Measurements from ENCODE around the gene TSPEAR.
A peak's percentile ranks its signal among the peaks of the same experiment; 100 is the strongest.

TSPEAR gene

GRCh38 chr21:44456915-44457736 lies 254.2 kb downstream of the TSPEAR start:
- no peak for ATAC-seq

GRCh38 chr21:44456214-44456914 lies 255.0 kb downstream of the TSPEAR start:
- ATAC-seq: no peak

DNA sequence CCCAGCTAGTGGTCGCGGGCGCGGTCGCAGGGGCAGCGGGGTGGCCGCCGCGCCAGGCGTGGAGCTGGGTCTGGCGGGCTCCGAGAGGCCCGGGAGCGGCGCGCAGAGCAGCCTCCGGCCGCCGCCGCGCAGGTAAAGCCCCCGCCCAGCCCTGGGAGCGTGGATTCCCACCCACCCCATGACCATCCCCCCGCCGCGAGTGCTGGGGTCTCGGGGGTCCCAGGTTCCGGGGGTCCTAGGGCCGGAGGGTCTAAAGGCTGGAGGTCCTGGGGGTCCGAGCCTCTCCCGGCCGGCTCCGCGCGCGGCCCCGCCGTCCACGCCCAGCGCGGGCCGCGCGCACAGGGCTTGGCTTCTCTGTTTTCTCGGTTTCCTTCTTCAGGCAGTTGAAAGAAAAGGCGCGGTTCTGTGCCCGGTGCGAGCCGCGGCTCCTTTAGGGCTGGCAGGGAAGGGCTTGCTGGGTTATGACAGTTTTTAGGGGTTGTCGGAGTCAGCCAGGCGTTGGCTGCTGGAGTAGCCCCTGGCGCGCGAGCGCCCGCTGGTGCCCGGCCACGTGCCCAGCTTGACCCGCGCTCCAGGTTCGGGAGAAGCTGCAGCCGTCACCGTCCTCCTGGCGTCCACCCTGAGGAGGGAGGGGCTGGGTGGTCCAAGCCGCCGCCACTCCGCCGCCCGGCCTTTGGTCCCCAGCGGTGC lies 255.7 kb downstream of the TSPEAR start:
- peak; percentile 53 to 55 for ATAC-seq

- ATAC-seq: peak; percentile 63 to 70
Measured at GRCh38 chr21:44454747-44455523, 256.4 kb downstream of the TSPEAR start, which contains the start of gene LRRC3. Gene LRRC3, plus strand, starts transcription at chr21:44455510. Its CDS starts 1,135 bp downstream, at chr21:44456645.

DNA sequence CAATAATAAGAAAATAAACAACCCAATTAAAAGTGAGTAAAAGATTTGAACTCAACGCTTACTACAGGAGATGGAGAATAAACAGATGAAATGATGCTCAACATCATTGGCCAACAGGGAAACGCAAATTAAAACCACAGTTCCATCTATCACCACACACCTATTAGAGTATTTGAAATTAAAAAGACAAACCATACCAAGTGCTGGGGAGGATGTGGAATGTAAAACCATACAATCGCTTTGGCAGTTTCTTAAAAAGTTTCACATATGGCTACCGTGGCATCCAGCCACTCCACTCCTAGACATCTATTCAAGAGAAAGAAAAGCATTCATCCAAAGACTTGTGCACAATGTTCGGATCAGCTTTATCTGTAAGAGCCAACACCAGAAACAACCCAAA lies 257.3 kb downstream of the TSPEAR start:
- no peak for ATAC-seq

- no peak for ATAC-seq
Measured at GRCh38 chr21:44453120-44453519, 258.3 kb downstream of the TSPEAR start.

DNA sequence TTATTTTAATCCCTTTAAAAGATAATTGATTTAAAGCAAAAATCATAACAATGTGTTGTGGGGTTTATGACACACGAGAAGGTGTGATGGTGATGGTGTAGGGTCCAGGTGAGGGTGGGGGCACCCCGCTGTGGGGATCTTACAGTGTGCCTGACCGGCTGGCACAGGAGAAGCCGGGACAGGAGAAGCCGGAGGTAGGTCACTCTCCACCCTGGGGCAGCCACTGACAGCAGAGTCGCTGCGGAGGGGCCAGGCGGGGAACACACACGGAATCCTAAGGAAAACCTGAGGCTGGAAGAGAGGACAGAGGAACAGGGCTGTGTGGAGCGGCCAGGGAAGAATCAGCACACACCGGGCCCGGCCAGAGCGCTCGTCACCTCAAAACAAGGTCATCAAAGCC lies 260.4 kb downstream of the TSPEAR start:
- ATAC-seq: no peak

DNA sequence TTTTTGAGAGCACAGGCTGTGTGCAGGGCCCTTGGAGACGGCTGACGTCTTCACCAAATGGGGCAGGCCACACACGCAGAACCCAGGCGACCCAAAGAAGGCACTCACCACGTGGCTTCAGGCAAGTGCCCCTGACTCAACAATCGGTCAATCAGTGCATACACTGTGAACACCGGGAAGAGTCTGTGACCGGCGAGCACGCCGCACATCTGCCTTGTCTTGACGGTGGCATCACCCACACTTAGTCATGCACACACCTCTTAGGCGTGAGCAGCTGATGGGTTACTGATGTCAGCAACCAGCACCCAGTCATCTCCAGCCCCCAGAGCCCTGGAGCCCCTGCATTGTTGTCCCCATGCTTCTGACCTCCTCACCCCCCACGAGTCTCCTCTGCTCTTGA lies 261.0 kb downstream of the TSPEAR start:
- ATAC-seq: no peak

GRCh38 chr21:44449473-44450363 lies 261.7 kb downstream of the TSPEAR start:
- no peak for ATAC-seq

GRCh38 chr21:44448651-44449131 lies 262.7 kb downstream of the TSPEAR start:
- ATAC-seq: no peak

Measured in activated CD4-positive, CD25-positive, alpha-beta regulatory T cell treated with anti-CD3 and anti-CD28 coated beads, Interleukin-2, amount 50 U/mL, for 24 hours (primary cell).